ENCODE data around the gene PLA2G4C. TPM values are rescaled to one million over a fixed set of nuclear protein-coding genes. Genes with fewer than 3 reads are reported as not detected.

The PLA2G4C gene, protein sequence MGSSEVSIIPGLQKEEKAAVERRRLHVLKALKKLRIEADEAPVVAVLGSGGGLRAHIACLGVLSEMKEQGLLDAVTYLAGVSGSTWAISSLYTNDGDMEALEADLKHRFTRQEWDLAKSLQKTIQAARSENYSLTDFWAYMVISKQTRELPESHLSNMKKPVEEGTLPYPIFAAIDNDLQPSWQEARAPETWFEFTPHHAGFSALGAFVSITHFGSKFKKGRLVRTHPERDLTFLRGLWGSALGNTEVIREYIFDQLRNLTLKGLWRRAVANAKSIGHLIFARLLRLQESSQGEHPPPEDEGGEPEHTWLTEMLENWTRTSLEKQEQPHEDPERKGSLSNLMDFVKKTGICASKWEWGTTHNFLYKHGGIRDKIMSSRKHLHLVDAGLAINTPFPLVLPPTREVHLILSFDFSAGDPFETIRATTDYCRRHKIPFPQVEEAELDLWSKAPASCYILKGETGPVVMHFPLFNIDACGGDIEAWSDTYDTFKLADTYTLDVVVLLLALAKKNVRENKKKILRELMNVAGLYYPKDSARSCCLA
- polyA plus RNA-seq = 2.4 TPM

DNA sequence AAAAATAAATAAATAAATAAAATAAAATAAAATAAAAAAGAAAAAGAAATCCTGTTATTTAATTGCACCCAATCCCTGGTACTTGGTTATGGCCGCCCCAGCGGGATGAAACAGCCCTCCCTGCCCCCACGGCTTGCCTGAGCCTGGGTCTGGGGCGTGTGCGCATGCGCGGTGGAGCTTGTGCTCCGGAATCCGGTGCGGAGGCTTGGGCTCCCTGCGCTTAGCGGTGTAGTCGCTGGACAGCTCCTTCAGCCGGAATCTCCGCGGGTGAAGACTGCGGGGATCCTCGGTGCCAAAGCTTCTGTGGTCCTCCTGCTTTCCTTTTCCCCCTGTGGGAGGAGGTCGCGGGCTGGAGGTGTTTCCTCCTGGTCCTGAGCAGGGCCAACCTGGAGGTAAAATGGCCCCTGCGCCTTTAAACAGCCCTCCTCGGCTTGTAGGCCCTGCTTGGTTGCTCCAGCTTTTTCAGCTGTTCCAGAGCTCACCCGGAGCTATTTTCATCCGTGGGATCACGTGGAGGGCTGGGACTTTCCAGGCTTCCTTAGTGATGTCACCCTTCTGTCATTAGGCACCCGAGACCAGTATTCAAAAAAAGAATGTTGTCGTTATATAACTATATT is at the start of gene PLA2G4C:
Gene PLA2G4C, minus strand, starts transcription at position 468 of the 617 bp plus-strand sequence. CDS start 4,288 bp downstream, outside the sequence.
- Mint-ChIP-seq H3K36me3 (peaks cover 3% of the 10 kb centered on the region), H3K4me3 (peak within 1 kb of the TSS; percentile 83 to 93 (median 90)), H3K9me3 (no peaks in the 10 kb centered on the region), H3K27ac (peak within 1 kb of the TSS; percentile 92 to 97 (median 93)), H3K27me3 (no peaks in the 10 kb centered on the region), H3K4me1 (peaks cover 7 to 18% (median 15%) of the 10 kb centered on the region in 3 donors)

DNA sequence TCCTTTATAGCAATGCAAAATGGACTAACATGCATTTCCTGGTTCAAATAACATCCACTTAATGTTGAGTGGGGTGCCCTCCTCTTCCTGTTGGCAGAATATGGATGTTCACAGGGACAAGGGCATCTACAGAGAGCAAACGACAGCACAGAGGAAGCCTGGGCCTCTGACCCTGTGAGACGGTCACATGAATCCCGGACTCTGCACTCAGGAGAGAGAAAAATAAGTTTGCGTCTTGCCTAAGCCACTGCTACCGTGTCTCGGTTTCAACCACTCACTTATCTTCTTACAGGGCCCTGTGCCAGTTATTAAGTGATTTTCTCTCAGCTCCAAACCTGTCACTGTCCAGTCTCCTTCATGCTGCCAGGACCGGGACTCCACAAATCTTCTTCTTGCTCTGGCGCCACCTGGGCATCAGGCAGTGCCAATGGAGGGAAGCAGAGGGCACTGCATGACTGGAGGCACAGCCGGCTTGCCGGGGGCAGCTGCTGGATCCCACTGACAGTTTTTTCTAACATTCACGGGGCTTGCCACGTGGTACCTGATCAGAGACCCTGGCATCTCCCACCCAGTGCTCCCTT is 47.7 kb upstream of the PLA2G4C start:
- H3K4me1 Mint-ChIP-seq = no peaks in the 10 kb centered on the region
- peaks cover 4% of the 10 kb centered on the region for H3K36me3 Mint-ChIP-seq
- peak overlapping the region in 1 of 3 donors; percentile 63 for H3K27ac Mint-ChIP-seq

DNA sequence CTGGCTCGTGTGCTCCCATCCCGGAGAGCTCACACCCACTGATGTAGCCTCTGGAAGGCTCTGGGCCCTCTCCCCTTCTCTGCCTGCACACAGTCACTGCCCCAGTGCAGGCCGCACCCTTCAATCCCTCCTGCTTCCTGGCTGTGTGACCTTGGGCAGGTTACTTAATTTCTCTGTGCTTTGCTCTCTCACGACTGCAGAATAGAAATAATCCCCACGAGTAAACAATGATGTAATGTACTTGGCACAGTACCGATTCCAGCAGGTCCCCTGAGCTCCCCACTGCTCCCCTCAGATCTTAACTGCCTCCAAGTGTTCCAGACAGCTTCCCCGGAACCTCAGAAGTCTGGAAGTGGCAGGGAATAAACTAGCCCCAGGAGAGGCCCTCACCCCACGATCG is 43.4 kb upstream of the PLA2G4C start:
- H3K9me3 Mint-ChIP-seq = no peaks in the 10 kb centered on the region
- no peaks in the 10 kb centered on the region for H3K27me3 Mint-ChIP-seq
- no peaks in the 10 kb centered on the region for H3K4me1 Mint-ChIP-seq
- peak overlapping the region in 1 of 3 donors; percentile 36 for H3K27ac Mint-ChIP-seq
- no peak overlapping the region for H3K4me3 Mint-ChIP-seq
- H3K36me3 Mint-ChIP-seq = peaks cover 8% of the 10 kb centered on the region

More for the DNA sequence above, 47.7 kb upstream of the PLA2G4C start:
- H3K4me3 Mint-ChIP-seq = no peak overlapping the region
- no peaks in the 10 kb centered on the region for H3K27me3 Mint-ChIP-seq
- H3K9me3 Mint-ChIP-seq = no peaks in the 10 kb centered on the region

DNA sequence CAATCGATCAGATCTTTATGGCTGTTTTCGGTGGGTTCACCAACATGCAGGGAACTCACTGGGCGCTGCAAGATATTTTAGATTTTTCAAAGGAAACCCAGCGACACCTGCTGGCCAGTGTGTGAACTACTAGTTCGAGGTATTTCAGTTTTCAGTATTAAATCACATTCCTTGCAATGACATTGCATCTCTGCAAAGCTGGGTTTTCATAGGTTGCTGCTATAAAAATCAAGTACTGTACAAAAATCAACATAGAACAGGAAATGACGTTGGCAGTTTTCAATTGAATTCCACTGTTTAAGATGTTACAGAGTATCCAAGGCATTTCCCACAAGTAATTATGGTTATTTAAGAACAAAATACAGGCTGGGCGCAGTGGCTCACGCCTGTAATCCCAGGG is 41.9 kb upstream of the PLA2G4C start:
- Mint-ChIP-seq H3K9me3 (no peaks in the 10 kb centered on the region), H3K36me3 (peaks cover 8% of the 10 kb centered on the region), H3K4me1 (no peaks in the 10 kb centered on the region), H3K4me3 (no peak overlapping the region), H3K27ac (peak overlapping the region in 1 of 3 donors; percentile 5), H3K27me3 (no peaks in the 10 kb centered on the region)

DNA sequence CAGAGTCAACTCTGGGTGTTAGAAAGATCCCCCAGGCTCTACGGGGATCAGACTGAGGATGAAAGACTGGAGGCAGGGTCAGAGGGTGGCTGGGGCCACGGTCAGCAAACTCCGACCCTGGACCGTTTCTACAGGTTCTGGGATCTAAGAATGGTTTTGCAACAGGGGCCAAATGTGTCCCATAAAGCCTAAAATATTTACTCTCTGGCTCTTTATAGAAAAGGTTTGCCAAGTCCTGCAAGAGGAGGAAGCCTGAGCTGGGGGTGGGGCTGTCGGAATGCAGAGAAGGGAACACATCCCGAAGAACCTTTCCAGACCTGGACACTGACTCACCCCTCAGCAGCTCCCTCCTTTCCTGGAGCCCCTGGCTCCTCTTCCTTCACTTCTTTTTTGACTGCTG is 38.8 kb upstream of the PLA2G4C start:
- H3K9me3 Mint-ChIP-seq = no peaks in the 10 kb centered on the region
- peaks cover 4% of the 10 kb centered on the region for H3K36me3 Mint-ChIP-seq
- H3K27ac Mint-ChIP-seq = no peak overlapping the region
- no peaks in the 10 kb centered on the region for H3K27me3 Mint-ChIP-seq
- H3K4me3 Mint-ChIP-seq = no peak overlapping the region
- no peaks in the 10 kb centered on the region for H3K4me1 Mint-ChIP-seq

DNA sequence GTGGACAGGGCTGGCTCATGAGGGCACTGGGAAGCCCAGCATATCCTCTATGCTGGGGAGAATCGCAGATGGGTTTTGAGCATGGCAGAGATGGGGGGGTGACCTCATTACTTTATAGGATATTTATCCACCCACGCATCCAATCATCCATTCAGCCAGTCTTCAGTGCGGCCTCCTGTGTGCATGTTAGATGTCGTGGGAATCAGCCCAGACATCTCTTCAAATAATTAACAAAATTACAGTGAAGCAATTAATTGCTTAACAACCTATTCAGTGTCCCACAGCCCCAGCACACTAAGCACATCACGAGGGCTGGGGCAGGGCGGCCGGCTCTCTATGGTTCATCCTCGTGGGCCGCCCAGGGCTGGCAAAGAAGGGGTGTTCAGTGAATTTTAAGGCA is 38.0 kb upstream of the PLA2G4C start:
- Mint-ChIP-seq H3K27me3 (no peaks in the 10 kb centered on the region), H3K4me1 (peaks cover 0 to 2% (median 0%) of the 10 kb centered on the region in 3 donors), H3K36me3 (peaks cover 9% of the 10 kb centered on the region), H3K27ac (no peak overlapping the region), H3K4me3 (no peak overlapping the region), H3K9me3 (no peaks in the 10 kb centered on the region)

DNA sequence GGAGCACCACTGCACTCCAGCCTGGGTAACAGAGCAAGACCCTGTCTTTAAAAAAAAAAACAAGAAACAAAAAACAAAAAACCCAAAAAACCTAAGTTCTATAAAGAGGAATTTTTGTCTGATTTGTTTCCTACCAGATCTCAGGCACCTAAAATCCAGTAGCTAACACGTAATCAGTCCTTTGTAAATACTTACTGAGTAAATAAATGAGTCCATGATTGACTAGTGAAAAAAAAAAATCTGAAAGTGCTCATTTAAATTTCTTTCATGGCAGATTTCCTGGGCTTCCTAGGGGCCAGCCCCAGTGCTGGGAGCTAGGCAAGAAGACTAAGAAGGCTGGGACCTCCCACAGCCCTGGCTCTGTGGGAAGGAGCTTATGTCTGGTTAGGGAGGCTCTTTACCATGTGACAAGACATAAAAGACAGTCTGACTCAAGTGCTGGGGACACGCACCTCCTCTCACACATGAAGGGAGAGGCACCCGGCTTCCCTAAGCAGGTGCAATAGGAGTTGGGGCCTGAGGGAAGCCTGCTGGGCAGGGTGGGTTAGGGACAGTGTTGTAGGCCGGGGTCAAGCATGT is 37.1 kb upstream of the PLA2G4C start:
- no peak overlapping the region for H3K27ac Mint-ChIP-seq
- no peak overlapping the region for H3K4me3 Mint-ChIP-seq

DNA sequence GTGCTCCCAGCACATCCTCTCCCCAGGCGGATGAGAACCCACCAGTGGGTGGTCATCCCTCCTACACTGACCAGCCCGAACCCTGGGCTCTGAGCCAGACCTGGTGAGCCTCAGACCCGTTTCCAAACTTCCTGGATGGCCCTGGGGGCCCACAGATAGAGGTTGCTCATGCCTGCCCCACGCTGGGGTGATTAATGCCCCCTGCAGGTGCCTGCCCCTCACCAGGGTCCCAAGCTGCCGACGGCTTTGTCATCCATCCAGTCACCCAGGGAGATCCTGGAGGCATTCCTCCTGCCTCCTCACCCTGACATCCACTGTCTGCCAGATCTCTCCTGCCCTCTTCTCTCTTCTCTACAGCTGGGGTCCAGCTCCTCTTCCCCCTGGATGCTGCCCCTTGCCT is 28.4 kb upstream of the PLA2G4C start:
- Mint-ChIP-seq H3K4me1 (no peaks in the 10 kb centered on the region), H3K27me3 (no peaks in the 10 kb centered on the region), H3K4me3 (no peak overlapping the region)

More for the DNA sequence above, 37.1 kb upstream of the PLA2G4C start:
- peaks cover 0 to 2% (median 0%) of the 10 kb centered on the region in 3 donors for H3K4me1 Mint-ChIP-seq
- no peaks in the 10 kb centered on the region for H3K27me3 Mint-ChIP-seq
- peaks cover 9% of the 10 kb centered on the region for H3K36me3 Mint-ChIP-seq
- H3K9me3 Mint-ChIP-seq = no peaks in the 10 kb centered on the region

DNA sequence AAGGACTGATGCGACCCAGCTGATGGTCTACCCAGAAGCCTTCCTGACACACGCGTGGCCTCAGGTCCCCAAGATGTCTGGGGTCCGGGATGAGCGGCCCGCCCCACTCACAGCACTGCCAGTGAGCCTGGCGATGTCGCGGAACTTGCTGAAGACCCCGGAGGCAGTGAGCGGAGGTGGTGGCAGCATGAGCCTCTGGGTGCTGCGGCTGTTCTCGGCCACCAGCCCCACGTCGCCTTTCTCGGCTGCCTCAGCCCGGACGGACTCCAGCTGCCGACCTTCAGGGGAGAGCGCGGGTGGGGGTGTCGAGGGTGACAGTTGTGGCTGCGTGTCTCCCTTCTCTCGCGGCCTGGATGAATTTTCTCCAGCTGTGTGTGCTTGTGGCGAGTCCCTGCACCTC is 26.8 kb upstream of the PLA2G4C start:
- H3K4me3 Mint-ChIP-seq = no peak overlapping the region
- no peaks in the 10 kb centered on the region for H3K9me3 Mint-ChIP-seq
- H3K27ac Mint-ChIP-seq = no peak overlapping the region
- H3K27me3 Mint-ChIP-seq = no peaks in the 10 kb centered on the region
- no peaks in the 10 kb centered on the region for H3K4me1 Mint-ChIP-seq
- H3K36me3 Mint-ChIP-seq = peaks cover 11% of the 10 kb centered on the region

More for the DNA sequence above, 28.4 kb upstream of the PLA2G4C start:
- no peak overlapping the region for H3K27ac Mint-ChIP-seq
- H3K9me3 Mint-ChIP-seq = no peaks in the 10 kb centered on the region
- H3K36me3 Mint-ChIP-seq = peaks cover 12% of the 10 kb centered on the region

DNA sequence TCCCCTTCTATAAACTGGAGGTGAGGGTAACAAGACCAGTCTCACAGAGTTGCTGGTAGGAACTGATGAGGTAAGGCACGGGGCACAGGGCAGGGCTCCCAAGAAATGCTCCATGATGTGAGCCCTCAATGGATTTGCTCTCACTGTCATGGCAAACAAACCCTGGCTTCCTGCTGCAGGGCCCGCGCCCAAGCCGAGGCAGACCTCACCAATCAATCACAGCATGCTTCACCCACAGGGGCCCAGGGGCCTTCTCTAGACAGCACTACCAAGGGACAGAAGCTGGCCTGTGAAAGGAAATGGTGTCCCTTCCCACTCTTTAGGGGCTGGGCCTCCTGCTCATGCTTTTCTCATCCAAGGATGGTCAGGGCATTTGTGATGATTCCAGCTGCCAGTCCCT is 25.9 kb upstream of the PLA2G4C start:
- Mint-ChIP-seq H3K36me3 (peaks cover 11% of the 10 kb centered on the region), H3K4me1 (no peaks in the 10 kb centered on the region), H3K27me3 (no peaks in the 10 kb centered on the region), H3K9me3 (no peaks in the 10 kb centered on the region), H3K27ac (no peak overlapping the region), H3K4me3 (no peak overlapping the region)

DNA sequence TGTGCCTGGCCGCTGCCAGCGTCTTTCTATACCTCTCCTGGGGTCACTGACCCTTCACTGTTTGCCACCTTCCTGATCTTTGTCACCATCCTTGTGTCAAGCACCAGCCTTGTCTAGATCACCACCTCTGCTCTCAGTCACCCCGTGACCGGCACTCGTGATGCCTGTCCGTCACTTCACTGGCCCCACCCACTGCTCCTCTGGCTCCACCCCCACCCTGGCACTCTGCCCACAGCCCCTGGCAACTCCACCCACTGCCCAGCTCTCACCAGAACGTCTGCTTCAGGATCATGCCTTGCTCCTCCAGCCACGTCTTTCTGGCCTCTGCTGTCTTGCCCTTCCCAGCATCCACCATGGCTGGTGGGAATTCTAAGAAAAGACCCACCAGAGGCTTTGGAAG is 24.8 kb upstream of the PLA2G4C start:
- Mint-ChIP-seq H3K4me3 (no peak overlapping the region), H3K27me3 (no peaks in the 10 kb centered on the region), H3K4me1 (no peaks in the 10 kb centered on the region), H3K36me3 (peaks cover 11% of the 10 kb centered on the region), H3K9me3 (no peaks in the 10 kb centered on the region), H3K27ac (no peak overlapping the region)

DNA sequence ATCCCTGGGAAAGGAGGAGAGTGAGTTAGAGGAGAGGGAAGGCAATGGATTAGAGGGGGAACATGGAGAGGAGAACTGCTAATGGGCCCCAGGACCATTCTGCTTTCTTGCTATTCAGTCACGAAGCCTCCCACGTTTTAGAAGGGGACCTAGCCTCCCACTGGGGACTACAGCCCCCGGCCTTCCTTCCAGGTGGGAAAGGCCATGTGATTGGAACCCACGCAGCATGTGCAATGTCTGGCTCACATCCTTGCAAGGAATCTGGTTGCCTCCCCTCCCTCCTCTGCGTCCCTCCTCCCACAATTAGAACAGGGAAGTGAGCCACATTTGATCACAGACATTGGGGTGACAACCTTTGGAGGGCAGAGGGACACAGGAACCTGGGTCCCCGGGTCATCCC is 22.5 kb upstream of the PLA2G4C start:
- H3K9me3 Mint-ChIP-seq = no peaks in the 10 kb centered on the region
- no peaks in the 10 kb centered on the region for H3K27me3 Mint-ChIP-seq
- H3K27ac Mint-ChIP-seq = no peak overlapping the region
- H3K36me3 Mint-ChIP-seq = peaks cover 15% of the 10 kb centered on the region
- H3K4me1 Mint-ChIP-seq = no peaks in the 10 kb centered on the region
- H3K4me3 Mint-ChIP-seq = no peak overlapping the region

DNA sequence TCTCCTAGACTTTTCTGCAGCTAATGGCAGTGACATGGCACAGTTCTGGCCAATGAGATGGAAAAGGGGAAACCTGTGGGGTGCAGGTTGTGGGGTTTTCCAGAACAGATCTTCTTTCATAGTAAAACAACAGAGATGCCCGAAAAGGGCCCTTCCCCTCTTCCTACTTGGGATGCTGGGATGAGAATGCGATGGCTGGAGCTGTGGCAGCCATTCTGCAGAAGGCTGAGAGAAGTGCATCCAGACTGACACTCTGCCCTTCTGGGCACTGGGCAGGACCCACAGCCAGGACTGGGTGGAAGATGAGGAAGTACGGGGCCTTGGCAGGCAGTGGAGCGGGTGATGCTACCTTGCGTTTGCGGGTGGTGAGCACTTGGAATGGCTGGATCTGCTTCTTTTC is 16.9 kb upstream of the PLA2G4C start:
- Mint-ChIP-seq H3K4me3 (peak overlapping the region in 1 of 4 donors; percentile 47), H3K36me3 (peaks cover 18% of the 10 kb centered on the region), H3K27me3 (no peaks in the 10 kb centered on the region), H3K9me3 (no peaks in the 10 kb centered on the region), H3K4me1 (peaks cover 0 to under 1% (median 0%) of the 10 kb centered on the region in 3 donors), H3K27ac (no peak overlapping the region)

DNA sequence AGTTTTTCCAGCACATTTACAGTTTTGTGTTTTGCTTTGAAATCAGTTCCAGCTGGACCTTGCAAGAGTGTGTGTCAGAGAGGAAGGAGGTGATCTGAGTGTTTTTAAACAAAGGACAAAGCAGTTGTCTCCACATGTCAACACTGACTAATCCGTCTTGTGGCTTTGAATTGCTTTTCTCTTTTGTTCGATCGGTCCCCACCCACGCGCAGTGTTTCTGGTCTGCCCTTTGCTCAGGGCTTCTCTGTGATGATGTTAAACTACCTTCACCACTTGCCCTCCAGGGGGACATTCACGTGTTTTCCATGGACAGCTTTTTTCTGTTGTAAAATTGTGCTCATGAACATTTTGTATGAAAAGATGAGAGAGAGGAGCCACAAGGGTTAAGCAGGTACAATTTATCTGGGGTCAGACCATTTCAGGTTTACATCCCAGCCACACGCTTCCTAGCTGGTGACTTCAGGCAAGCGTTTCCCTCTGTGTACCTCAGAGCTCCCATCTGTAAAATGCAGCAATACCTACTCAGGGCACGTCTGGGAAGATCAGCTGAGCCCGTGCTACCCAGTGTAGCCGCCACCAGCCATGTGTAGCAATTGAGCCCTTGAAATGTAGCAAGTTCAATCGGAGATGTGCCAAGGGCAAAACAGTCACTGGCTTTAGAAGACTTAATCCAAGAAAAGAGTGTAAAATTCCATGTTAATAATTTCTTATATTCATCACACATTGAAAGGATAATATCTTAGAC is 13.5 kb upstream of the PLA2G4C start:
- Mint-ChIP-seq H3K4me1 (peaks cover 7 to 9% (median 7%) of the 10 kb centered on the region in 3 donors), H3K9me3 (no peaks in the 10 kb centered on the region), H3K27me3 (no peaks in the 10 kb centered on the region), H3K4me3 (no peak overlapping the region), H3K36me3 (peaks cover 19% of the 10 kb centered on the region), H3K27ac (no peak overlapping the region)

Measured in IgD-negative memory B cell (primary cell).